GM19395 (cell line): ENCODE results near the gene OR4D11.
"Not testable (repeated sequence)": the region's sequence is repeated elsewhere in the genome, so short reads cannot be mapped to it uniquely, and the experiment has no call there.

Source experiments
- ATAC-seq: cut with Tn5 transposase; IDR thresholded peaks from one replicate; pipeline ENCODE4 v1.9.1; 2021; ENCODE audit warnings: mild to moderate bottlenecking, moderate library complexity; ENCODE audit not compliant: unreplicated experiment

OR4D11 gene

GRCh38 chr11:59503276-59503675, at the start of gene OR4D11:
Gene OR4D11, plus strand, starts transcription at chr11:59503576. Its CDS starts 0 bp downstream, at chr11:59503576.
- no peak for ATAC-seq

DNA sequence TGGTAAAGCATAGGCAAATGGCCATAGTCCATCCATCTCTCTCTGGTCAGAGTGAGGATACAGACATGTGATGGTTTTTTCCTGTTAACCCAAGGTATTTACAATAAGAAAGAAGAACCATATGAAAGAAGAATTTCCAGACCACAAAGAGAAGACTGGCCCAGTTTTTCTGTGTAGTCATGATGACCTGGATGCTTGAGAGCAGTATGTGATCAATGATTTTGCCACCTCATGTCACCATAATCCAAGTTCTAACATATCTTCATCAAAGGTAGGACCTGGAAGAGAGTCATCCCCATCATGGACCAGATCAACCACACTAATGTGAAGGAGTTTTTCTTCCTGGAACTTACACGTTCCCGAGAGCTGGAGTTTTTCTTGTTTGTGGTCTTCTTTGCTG, 46.7 kb upstream of the OR4D11 start, which contains the start of gene OR4D6:
Gene OR4D6, plus strand, starts transcription at position 301 of the 400 bp plus-strand sequence. Its CDS starts 0 bp downstream, at position 301.
- no peak for ATAC-seq

DNA sequence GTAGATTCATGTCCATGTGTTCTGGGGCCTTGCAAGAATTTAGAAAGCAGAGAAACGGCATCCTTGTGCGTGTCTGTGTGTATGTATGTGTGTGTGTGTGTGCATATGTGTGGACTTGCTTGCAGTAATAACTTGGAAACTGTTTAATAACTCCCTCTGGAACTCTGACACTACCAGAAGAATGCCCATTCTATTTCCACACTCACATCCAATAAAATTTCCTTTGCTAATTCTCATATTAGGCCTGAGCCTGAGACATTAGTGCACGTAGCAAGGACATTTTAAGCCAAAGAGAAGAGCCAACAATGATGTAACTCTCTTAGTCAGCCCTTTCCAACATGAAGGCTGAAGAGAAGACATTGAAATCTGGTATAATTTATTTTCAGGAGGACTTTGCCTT, 43.5 kb upstream of the OR4D11 start:
- no peak for ATAC-seq

- no peak for ATAC-seq
These were observed 40.2 kb upstream of the OR4D11 start for GRCh38 chr11:59463190-59463641.

GRCh38 chr11:59473015-59473414, 30.4 kb upstream of the OR4D11 start, which contains the start of gene OR4D10:
Gene OR4D10, plus strand, starts transcription at chr11:59473315. Its CDS starts 4,115 bp downstream, at chr11:59477430.
- ATAC-seq: no peak

DNA sequence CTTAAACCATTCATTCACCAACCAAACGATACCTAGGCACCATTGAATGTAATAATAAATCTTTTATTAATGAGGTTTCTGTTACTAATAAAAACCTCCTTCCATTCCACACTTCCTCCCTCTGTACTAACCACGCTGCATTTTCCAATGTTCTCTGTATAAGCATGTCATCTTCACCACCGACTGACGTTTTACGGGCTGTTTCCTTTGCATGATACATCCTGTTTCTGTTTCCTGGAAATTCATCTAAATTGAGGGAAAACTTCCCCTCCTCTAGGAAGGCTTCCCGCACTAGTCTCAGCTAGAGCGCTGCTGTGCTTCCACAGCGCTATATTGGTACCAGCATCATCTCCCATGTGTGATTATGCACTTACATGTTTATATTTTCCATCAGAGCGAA, 28.2 kb upstream of the OR4D11 start:
- ATAC-seq: no peak

GRCh38 chr11:59479906-59480305, 23.5 kb upstream of the OR4D11 start:
- no peak for ATAC-seq

GRCh38 chr11:59480359-59480758, 23.0 kb upstream of the OR4D11 start:
- ATAC-seq: no peak

DNA sequence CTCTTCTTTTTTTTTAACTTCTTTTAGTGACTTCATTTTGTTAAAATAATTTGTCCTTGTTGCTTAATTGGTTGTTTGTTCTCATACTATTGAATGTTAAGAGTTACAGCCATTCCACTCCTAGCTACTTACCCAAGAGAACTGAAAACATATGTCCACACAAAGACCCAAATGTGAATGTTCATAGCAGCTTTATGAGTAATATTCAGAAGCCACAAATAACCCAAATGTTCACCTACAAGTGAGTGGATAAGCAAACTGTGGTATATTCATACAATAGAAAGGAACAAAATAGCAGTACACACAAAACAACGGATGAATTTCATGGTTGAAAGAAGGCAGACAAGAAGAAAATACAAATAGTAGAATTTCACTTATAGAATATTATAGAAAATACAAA, 1.4 kb upstream of the OR4D11 start:
- ATAC-seq: no peak

GRCh38 chr11:59510941-59511589, 7.7 kb downstream of the OR4D11 start, which contains the start of gene OR4D9:
Gene OR4D9, plus strand, starts transcription at chr11:59511539. Its CDS starts 3,374 bp downstream, at chr11:59514913.
- ATAC-seq: no peak

GRCh38 chr11:59511675-59512074, 8.3 kb downstream of the OR4D11 start:
- no peak for ATAC-seq

DNA sequence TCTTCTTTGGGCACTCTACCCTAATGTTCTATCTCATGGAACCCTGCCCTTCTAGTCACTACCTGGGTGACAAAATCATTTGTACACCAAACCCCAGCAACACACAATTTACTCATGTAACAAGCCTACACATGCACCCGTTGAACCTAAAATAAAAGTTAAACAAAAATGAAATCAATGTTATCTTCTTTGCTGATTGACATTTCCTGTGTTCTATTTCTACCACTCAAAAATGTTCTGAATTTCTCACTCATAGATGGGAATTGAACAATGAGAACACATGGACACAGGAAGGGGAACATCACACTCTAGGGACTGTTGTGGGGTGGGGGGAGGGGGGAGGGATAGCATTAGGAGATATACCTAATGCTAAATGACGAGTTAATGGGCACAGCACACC, 16.8 kb downstream of the OR4D11 start:
- not testable (repeated sequence) for ATAC-seq

DNA sequence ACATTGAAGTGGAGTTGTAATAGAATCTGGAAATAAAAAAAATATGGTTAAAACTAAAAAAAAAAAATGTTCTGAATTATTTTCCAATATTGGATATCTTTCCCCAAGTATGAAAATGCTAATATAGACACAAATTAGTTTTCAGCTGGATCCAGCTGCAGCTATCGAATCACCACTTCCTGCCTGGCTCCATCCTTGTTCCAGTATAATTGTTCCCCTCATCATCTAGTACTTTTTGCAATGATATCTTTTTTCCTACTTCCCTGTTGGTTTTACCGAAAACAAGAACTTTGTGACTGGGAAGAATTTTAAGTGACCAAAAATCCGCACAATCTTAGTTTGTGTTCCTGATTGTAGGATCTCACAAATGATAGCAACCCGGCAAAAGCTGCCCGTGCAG, 17.4 kb downstream of the OR4D11 start:
- no peak for ATAC-seq

DNA sequence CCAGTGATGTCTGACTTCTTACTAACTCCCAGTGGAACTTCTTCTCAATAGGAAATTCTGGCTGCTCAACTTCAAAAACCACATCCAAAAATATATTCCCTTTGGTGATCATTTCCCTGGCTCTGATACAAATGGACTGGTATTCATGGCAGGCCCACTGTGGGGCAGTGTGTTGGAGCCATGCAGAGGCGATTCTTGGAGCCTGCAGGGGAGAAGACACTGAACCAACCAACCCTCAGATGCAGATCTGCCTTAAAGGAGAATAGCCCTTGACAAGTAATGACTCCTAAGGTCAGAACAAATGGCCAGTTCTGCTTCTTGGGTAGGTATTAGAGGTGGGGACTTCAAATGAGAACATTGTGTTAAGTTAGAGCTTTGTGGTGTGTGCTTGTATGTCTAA, 20.2 kb downstream of the OR4D11 start:
- no peak for ATAC-seq

- ATAC-seq: no peak
These were observed 25.3 kb downstream of the OR4D11 start for GRCh38 chr11:59528711-59529110.

DNA sequence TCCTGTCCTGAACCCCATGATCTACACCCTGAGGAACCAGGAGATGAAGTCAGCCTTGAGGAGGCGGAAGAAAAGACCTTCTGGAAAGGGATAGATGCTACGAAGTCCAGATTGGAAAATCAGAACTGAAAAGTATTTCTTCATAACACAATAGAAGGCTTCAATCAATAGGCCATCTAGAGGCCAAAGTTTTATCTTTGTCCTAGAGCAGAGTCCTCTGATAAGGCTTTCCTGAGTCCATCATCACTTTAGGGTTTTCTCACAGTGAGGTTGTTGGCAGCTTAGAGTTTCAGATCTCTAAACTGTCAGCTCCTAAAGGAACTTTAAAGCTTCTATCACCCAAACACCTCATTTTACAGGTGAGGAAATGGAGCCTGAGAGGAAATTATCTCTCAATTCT, 29.2 kb downstream of the OR4D11 start:
- ATAC-seq: no peak

- no peak for ATAC-seq
These were observed 31.3 kb downstream of the OR4D11 start for GRCh38 chr11:59534676-59535075.

DNA sequence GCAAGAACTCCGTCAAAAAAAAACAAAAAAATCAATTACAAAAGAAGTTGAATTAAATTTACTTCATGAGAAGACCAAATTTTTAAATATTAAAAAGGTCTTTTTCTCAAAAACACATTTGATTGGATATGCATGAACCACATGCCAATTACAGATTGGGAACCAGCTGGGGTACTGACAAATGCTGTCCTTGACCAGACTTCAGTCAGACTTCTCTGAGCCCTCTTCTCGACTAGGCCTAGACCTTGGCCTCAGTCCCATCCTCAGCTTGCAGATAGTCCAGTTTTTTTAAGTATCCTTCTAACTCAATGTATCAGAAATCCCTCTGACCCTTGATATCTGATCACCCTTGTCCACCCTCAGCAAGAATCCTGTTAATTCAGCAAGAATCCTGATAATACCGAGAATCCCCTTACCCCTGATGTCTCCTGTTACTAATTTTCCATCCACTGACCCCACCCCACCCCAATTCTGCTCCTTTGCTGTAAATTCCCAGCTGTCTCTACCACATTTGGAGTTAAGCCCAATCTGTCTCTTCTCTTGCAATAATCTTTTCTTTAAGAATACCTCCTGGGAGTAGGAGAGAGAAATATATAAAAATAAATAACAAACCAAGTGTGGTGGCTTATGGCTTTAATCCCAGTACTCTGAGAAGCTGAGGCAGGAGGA, 38.9 kb downstream of the OR4D11 start:
- ATAC-seq: no peak

GRCh38 chr11:59543713-59544112, 40.3 kb downstream of the OR4D11 start:
- not testable (repeated sequence) for ATAC-seq

- no peak for ATAC-seq
These were observed 41.4 kb downstream of the OR4D11 start for GRCh38 chr11:59544869-59545178.

DNA sequence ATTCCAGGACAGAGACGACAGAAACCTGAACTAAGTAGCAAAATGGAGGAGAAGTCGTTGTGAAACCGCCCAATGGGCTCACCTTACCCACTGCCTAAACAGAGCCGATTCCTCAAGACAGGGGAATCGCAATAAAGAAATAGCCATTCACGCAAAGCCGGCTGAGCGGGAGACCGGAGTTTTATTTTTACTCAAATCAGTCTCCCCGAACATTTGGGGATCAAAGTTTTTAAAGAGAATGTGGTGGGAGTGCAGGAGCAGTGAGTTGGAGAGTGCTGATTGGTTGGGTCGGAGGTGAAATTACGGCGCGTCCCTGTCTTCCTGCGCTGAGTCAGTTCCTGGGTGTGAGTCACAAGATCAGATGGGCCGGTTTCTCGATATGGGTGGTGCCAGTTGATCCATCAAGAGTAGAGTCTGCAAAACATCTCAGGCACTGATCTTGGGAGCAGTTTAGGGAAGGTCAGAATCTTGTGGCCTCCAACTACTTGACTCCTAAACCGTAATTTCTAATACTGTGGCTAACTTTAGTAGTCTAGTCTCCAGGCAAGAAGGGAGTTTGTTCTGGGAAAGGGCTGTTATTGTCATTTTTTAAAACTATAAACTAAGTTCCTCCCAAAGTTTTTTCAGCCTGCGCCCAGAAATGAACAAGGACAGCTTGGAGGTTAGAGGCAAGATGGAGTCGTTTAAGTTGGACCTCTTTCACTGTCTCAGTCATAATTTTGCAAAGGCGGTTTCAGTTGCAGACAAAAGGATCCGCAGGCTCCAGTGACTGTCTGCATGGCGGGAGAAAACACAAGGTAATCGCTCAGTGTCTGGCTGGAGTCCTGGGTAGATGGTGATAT, 42.0 kb downstream of the OR4D11 start:
- no peak for ATAC-seq
